PC-3 (cell line): ENCODE measurements around the gene FOLR2. TPM values are rescaled to one million over a fixed set of nuclear protein-coding genes. Genes with fewer than 3 reads are reported as not detected.

Experiments
- ATAC-seq: fragments of 200-7000 bp; cut with Tn5 transposase; 2 replicates; pipeline ENCODE4 v1.9.1; 2020; ENCODE audit warnings: mild to moderate bottlenecking, moderate library complexity
- BruUV-seq: library from RNA; stranded (reverse); fragments of 400-500 nt; replicated peaks from 2 replicates; lab custom pipeline; 2021; lab: Mats Ljungman, UMichigan
- CTCF ChIA-PET: fragments of 300-600 bp; sonication (Branson Sonifier 250); formaldehyde crosslinking; loops from one replicate; lab custom pipeline; 2022; ENCODE audit warnings: antibody characterized with exemption; lab: Charles Lee
- POLR2A ChIA-PET: fragments of 300-600 bp; sonication (Branson Sonifier 250); formaldehyde crosslinking; loops from one replicate; lab custom pipeline; 2022; ENCODE audit warnings: antibody characterized with exemption; ENCODE audit not compliant: unreplicated experiment; lab: Charles Lee
- DNase-seq: peaks from one replicate; pipeline ENCODE4 v3.0.0-alpha.2; 2015
- H2AFZ ChIP-seq: fragments of 300-600 bp; sonication (generic); 2 replicates; pipeline ENCODE4 v1.6.0; 2016; ENCODE audit warnings: antibody characterized with exemption, low read length
- H3F3A ChIP-seq: fragments of 300-600 bp; sonication (generic); one replicate; pipeline ENCODE4 v1.6.0; 2017; ENCODE audit warnings: antibody characterized with exemption, low read length, control low read depth, mild to moderate bottlenecking; ENCODE audit not compliant: unreplicated experiment
- H3K27ac ChIP-seq: fragments of 300-600 bp; sonication (generic); 2 replicates; pipeline ENCODE4 v1.5.1; 2016; ENCODE audit warnings: mild to moderate bottlenecking, low read length
- H3K27me3 ChIP-seq: fragments of 300-600 bp; sonication (generic); 2 replicates; pipeline ENCODE4 v1.6.1; 2016; ENCODE audit warnings: low read length, mixed read lengths
- H3K36me3 ChIP-seq: fragments of 300-600 bp; sonication (generic); 2 replicates; pipeline ENCODE4 v1.6.1; 2016; ENCODE audit warnings: low read depth, mixed run types, low read length, mixed read lengths
- H3K4me1 ChIP-seq: fragments of 300-600 bp; sonication (generic); 2 replicates; pipeline ENCODE4 v1.5.1; 2016; ENCODE audit warnings: low read length; ENCODE audit not compliant: insufficient read depth
- H3K4me2 ChIP-seq: fragments of 300-600 bp; sonication (generic); 2 replicates; pipeline ENCODE4 v1.6.0; 2016; ENCODE audit warnings: low read length
- H3K4me3 ChIP-seq: fragments of 300-600 bp; sonication (generic); 2 replicates; pipeline ENCODE4 v1.5.1; 2016; ENCODE audit warnings: mild to moderate bottlenecking, low read length, mixed read lengths
- H3K79me2 ChIP-seq: fragments of 300-600 bp; sonication (generic); 2 replicates; pipeline ENCODE4 v1.6.1; 2017; ENCODE audit warnings: low read length, mixed read lengths
- H3K9ac ChIP-seq: fragments of 300-600 bp; sonication (generic); 2 replicates; pipeline ENCODE4 v1.6.0; 2016; ENCODE audit warnings: mild to moderate bottlenecking, low read length
- H3K9me2 ChIP-seq: fragments of 300-600 bp; sonication (generic); replicated peaks from 2 replicates; pipeline ENCODE4 v1.6.1; 2016; ENCODE audit warnings: mixed run types, low read length, mixed read lengths
- H3K9me3 ChIP-seq: fragments of 300-600 bp; sonication (generic); 2 replicates; pipeline ENCODE4 v1.6.1; 2016; ENCODE audit warnings: low read length, mixed read lengths
- H4K20me1 ChIP-seq: fragments of 300-600 bp; sonication (generic); 2 replicates; pipeline ENCODE4 v1.6.1; 2016; ENCODE audit warnings: low read length, mixed read lengths
- CTCF ChIP-seq: fragments of 300-600 bp; sonication (generic); conservative IDR thresholded peaks from 2 replicates; pipeline ENCODE4 v1.5.1; 2017; ENCODE audit warnings: antibody characterized with exemption, low read depth, mild to moderate bottlenecking, low read length
- EZH2 ChIP-seq: fragments of 300-600 bp; sonication (generic); IDR thresholded peaks from one replicate; pipeline ENCODE4 v1.6.1; 2017; ENCODE audit warnings: antibody characterized with exemption, mild to moderate bottlenecking, low read length; ENCODE audit not compliant: unreplicated experiment
- EZH2phosphoT487 ChIP-seq: fragments of 300-600 bp; sonication (generic); IDR thresholded peaks from 2 replicates; pipeline ENCODE4 v1.6.1; 2018; ENCODE audit warnings: mild to moderate bottlenecking, antibody characterized with exemption, low read length, borderline replicate concordance
- intact Hi-C: fragments of 100-400 bp; cut with micrococcal nuclease; formaldehyde crosslinking; loops from 2 replicates; pipeline ENCODE4 v1.9.0; 2023
- total RNA-seq: library from RNA; depleted of rRNA; stranded (reverse); fragments of >200 nt; gene quantifications from 2 replicates; pipeline ENCODE4 v1.2.3, GENCODE V29; 2014

FOLR2 gene
- total RNA-seq, 1 experiment from 2014 or later, result not detected

GRCh38 chr11:72173291-72173690, 43.3 kb upstream of the FOLR2 start:
- Histone ChIP-seq H3K4me3 (no peak overlapping the region), H3K9me3 (no peaks in the 10 kb centered on the region), H2AFZ (no peak overlapping the region), H3K27ac (no peak overlapping the region), H4K20me1 (no peaks in the 10 kb centered on the region), H3K79me2 (no peaks in the 10 kb centered on the region), H3K4me1 (peaks cover 3% of the 10 kb centered on the region; the same call in 1 of the 2 replicates), H3K36me3 (no peaks in the 10 kb centered on the region), H3K9me2 (no peaks in the 10 kb centered on the region), H3K9ac (no peak overlapping the region), H3K27me3 (peaks cover 4% of the 10 kb centered on the region; the same call in 1 of the 2 replicates), H3K4me2 (no peak overlapping the region), H3F3A (no peaks in the 10 kb centered on the region)
- ChIA-PET CTCF (no interaction called here), POLR2A (no interaction called here)
- DNase-seq, result no peak
- BruUV-seq, result no TSS peak
- intact Hi-C loops, result no loop called here
- no peak for ATAC-seq
- TF ChIP-seq EZH2phosphoT487, result no peak
- TF ChIP-seq CTCF, result no peak
- TF ChIP-seq EZH2, result no peak

DNA sequence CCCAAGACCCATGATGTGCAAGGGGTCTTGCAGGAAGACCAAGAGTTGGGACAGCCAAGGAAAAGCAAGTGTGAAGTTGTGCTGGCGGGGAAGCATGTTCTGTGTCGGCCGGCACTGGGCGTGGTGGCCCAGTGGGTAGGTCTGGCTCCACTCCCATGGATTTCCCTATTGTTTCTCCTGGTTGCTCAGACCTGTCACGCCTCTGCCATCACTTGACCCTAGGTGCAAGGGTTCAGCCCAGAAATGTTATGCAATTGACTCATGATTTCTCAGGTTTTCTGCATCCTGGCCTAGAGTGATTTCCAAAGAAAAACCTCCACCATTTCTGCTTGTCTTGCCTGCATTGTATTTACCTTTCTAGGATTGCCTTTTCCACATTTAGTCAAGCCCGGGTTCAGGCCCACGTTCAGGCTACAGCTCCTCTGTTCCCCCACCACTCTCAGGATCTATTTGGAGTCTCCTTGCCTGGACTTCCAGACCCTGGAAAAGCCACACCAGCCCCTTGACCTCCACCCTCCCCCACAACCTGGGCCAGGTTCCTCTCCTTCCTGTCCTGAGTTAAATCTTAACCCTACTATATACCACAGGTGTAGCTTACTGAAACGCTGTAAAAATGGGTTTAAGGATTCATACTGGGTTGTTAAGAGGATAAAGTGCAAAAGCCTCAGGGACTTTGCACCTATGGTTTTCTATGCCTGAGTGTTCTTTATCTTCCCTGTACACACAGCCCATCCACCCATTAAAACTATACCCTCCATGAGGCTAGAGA, 42.1 kb upstream of the FOLR2 start:
- Histone ChIP-seq H3K36me3 (no peaks in the 10 kb centered on the region), H3F3A (no peaks in the 10 kb centered on the region), H3K9me3 (no peaks in the 10 kb centered on the region), H3K9me2 (no peaks in the 10 kb centered on the region), H2AFZ (no peak overlapping the region), H3K27ac (no peak overlapping the region), H3K4me3 (no peak overlapping the region), H3K4me2 (no peak overlapping the region), H3K79me2 (no peaks in the 10 kb centered on the region), H3K9ac (no peak overlapping the region), H4K20me1 (no peaks in the 10 kb centered on the region), H3K4me1 (peaks cover 7% of the 10 kb centered on the region; the same call in 1 of the 2 replicates), H3K27me3 (peaks cover 4% of the 10 kb centered on the region; the same call in 1 of the 2 replicates)
- intact Hi-C loops, result no loop called here
- DNase-seq (peak; percentile 37), ATAC-seq (no peak)
- BruUV-seq, result no TSS peak
- TF ChIP-seq EZH2phosphoT487 (no peak), EZH2 (no peak), CTCF (no peak)
- POLR2A ChIA-PET, result no interaction called here
- CTCF ChIA-PET, result no interaction called here

GRCh38 chr11:72177656-72178055, 38.9 kb upstream of the FOLR2 start:
- no peak overlapping the region for H2AFZ ChIP-seq
- 0 out of 2 replicates have a peak, but pooled peaks cover 3% of the 10 kb centered on the region for H3K27me3 ChIP-seq
- ChIA-PET POLR2A (no interaction called here), CTCF (no interaction called here)
- no peaks in the 10 kb centered on the region for H3K36me3 ChIP-seq
- H3F3A ChIP-seq, result no peaks in the 10 kb centered on the region
- TF ChIP-seq CTCF (no peak), EZH2phosphoT487 (no peak), EZH2 (no peak)
- no peaks in the 10 kb centered on the region for H3K9me2 ChIP-seq
- no peaks in the 10 kb centered on the region for H4K20me1 ChIP-seq
- intact Hi-C loops, result no loop called here
- no peak overlapping the region for H3K27ac ChIP-seq
- H3K79me2 ChIP-seq, result no peaks in the 10 kb centered on the region
- no peaks in the 10 kb centered on the region for H3K9me3 ChIP-seq
- BruUV-seq, result no TSS peak
- H3K4me2 ChIP-seq, result no peak overlapping the region
- DNase-seq, result no peak
- H3K4me1 ChIP-seq, result peaks cover 7% of the 10 kb centered on the region; the same call in 1 of the 2 replicates
- H3K4me3 ChIP-seq, result no peak overlapping the region
- H3K9ac ChIP-seq, result no peak overlapping the region
- ATAC-seq, result no peak
